K562 treated with DMSO at 1 percent for 12 hours (cell line): ENCODE measurements around the gene HACD4. TPM values are rescaled to one million over a fixed set of nuclear protein-coding genes. Genes with fewer than 3 reads are reported as not detected.

Experiments
- total RNA-seq: library from RNA; unstranded; fragments of 300-600 nt; gene quantifications from 2 replicates; pipeline ENCODE4 v1.2.3, GENCODE V29; 2022; ENCODE audit not compliant: insufficient read depth

HACD4 gene, protein sequence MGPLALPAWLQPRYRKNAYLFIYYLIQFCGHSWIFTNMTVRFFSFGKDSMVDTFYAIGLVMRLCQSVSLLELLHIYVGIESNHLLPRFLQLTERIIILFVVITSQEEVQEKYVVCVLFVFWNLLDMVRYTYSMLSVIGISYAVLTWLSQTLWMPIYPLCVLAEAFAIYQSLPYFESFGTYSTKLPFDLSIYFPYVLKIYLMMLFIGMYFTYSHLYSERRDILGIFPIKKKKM
- not detected in 2 replicates for total RNA-seq

DNA sequence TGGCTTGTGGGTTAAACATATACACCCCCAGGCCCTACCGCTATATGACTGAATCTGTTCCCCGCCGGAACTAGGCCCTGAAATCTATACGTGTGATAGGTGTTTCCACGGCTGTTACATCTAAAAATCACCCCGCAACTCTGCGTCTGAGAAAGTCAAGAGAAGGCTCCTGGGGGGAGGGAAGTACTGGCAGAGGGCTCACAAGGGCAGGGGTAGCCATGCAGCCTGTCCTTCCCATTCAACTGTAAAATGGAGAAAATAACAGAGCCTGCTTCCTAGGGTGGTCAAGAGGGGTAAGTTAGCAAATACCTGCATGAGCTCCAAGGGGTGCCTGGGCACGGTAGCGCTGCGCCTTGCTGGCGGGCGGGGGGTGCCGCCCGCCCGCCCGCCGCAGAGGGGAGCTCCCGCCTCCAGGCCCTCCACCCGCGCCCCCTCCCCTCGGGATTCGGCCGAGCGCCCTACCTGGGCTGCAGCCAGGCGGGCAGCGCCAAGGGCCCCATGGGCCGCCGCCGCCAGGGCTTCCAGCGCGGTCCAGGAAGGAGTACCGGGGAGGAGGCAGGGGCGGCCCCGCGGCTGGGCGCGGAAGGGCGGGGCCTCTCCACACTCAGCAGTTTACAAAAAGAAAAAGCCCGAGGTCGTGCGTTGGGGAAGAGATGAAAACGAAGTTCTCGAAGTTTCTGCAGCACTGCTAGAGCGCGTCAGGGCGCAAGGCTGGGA is at the start of gene HACD4:
Gene HACD4, minus strand, starts transcription at position 550 of the 717 bp plus-strand sequence. Its CDS starts 50 bp downstream, at position 500.

DNA sequence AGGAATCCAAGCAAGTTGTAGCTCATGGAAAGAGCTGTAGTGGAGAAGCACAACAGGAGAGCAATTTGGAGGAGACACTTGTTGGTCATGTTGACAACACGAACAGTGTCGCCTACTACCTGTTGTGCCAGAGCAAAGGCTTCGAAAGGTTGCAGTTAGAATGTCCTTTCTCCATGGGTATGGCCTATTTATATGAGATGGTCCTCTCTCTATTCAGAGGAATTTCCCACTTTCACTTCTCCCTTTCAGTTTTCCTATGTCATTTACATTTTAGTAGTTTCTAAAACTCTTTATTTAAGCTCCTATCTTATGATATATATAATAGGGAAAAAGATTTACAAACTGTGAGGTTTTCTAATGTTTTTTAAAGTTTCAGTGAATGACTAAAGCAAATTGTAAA is 46.3 kb upstream of the HACD4 start, which contains the start of gene IFNB1:
Gene IFNB1, minus strand, starts transcription at position 162 of the 400 bp plus-strand sequence. Its CDS starts 73 bp downstream, at position 89.

Other genes with a start within 250 kb of the HACD4 start
- not detected in 2 replicates for gene IFNB1, start 46.3 kb upstream of the HACD4 start, total RNA-seq
- not detected in 2 replicates for gene IFNW1, start 110.2 kb upstream of the HACD4 start, total RNA-seq
- gene IFNA21, start 135.0 kb upstream of the HACD4 start, total RNA-seq, result not detected in 2 replicates
- not detected in 2 replicates for gene IFNA4, start 155.9 kb upstream of the HACD4 start, total RNA-seq
- not detected in 2 replicates for gene IFNA7, start 170.6 kb upstream of the HACD4 start, total RNA-seq
- gene IFNA10, start 175.5 kb upstream of the HACD4 start, total RNA-seq, result not detected in 2 replicates
- gene IFNA16, start 185.7 kb upstream of the HACD4 start, total RNA-seq, result not detected in 2 replicates
- gene IFNA17, start 196.6 kb upstream of the HACD4 start, total RNA-seq, result not detected in 2 replicates
- gene IFNA14, start 208.4 kb upstream of the HACD4 start, total RNA-seq, result not detected in 2 replicates